H1 (cell line): ENCODE measurements around the gene C14orf132.

Source experiments
- EGR1 ChIP-seq: IDR thresholded peaks from 2 replicates; pipeline ENCODE4 v1.6.1; 2011; ENCODE audit warnings: low read depth, low read length, borderline replicate concordance
- HDAC2 ChIP-seq, 2 experiments: fragments of 300-600 bp in 1 of 2; sonication (generic) in 1 of 2; IDR thresholded peaks; 2 replicates each; pipeline ENCODE4 v1.6.1; 2011 to 2012; ENCODE audit warnings: low read depth in 2 of 2, low read length in 2 of 2, mild to moderate bottlenecking in 2 of 2, moderate library complexity in 2 of 2, borderline replicate concordance in 1 of 2, inconsistent platforms in 1 of 2
- POLR2A ChIP-seq, 2 experiments: IDR thresholded peaks; 1 replicate in 1 of 2; 2 replicates in 1 of 2; pipeline ENCODE4 v1.6.1; 2011; ENCODE audit warnings: low read depth in 2 of 2, low read length in 2 of 2, mild to moderate bottlenecking in 2 of 2; ENCODE audit errors: control extremely low read depth in 1 of 2
- RAD21 ChIP-seq, 2 experiments: IDR thresholded peaks in 1 of 2; conservative IDR thresholded peaks in 1 of 2; 2 replicates each; pipeline ENCODE4 v1.6.1; 2011; ENCODE audit warnings: low read depth in 2 of 2, low read length in 2 of 2, improper control_type of control experiment in 1 of 2, inconsistent platforms in 1 of 2, mild to moderate bottlenecking in 1 of 2, moderate library complexity in 1 of 2
- SIN3A ChIP-seq, 2 experiments: IDR thresholded peaks in 1 of 2; conservative IDR thresholded peaks in 1 of 2; 2 replicates each; pipeline ENCODE4 v1.6.1; 2011 to 2012; ENCODE audit warnings: low read length in 2 of 2, improper control_type of control experiment in 1 of 2, low read depth in 1 of 2, mild to moderate bottlenecking in 1 of 2
- SP1 ChIP-seq: IDR thresholded peaks from 2 replicates; pipeline ENCODE4 v1.6.1; 2011; ENCODE audit warnings: low read depth, low read length
- SP2 ChIP-seq: IDR thresholded peaks from 2 replicates; pipeline ENCODE4 v1.6.1; 2012; ENCODE audit warnings: mild to moderate bottlenecking, low read length, inconsistent platforms
- SP4 ChIP-seq: IDR thresholded peaks from 2 replicates; pipeline ENCODE4 v1.6.1; 2012; ENCODE audit warnings: low read length, inconsistent platforms
- TEAD4 ChIP-seq: IDR thresholded peaks from 2 replicates; pipeline ENCODE4 v1.6.1; 2012; ENCODE audit warnings: low read depth, low read length, inconsistent platforms, mixed read lengths
- TF ChIP-seq, protein P1 (sequence below), 3 experiments: IDR thresholded peaks; 1 replicate in 2 of 3; 2 replicates in 1 of 3; pipeline versions ENCODE4 v1.5.1 to v1.6.1; 2011; ENCODE audit warnings: low read length in 3 of 3, mild to moderate bottlenecking in 3 of 3, inconsistent platforms in 2 of 3, low read depth in 1 of 3, moderate library complexity in 1 of 3; ENCODE audit not compliant: insufficient read depth in 1 of 3; ENCODE audit errors: control extremely low read depth in 1 of 3
- TF ChIP-seq, protein P2 (sequence below): IDR thresholded peaks from 2 replicates; pipeline ENCODE4 v1.6.1; 2012; ENCODE audit warnings: low read length, inconsistent platforms
- TF ChIP-seq, protein P3 (sequence below): IDR thresholded peaks from 2 replicates; pipeline ENCODE4 v1.6.1; 2012; ENCODE audit warnings: inconsistent platforms

- TF ChIP-seq SIN3A (conservative IDR thresholded peaks at IDR 0.05 in 1 of 2, IDR thresholded peaks at IDR 0.05 in 1 of 2; ENCODE audit: low read depth in 1 of 2, low read length in 2 of 2), result no peak
- TF ChIP-seq RAD21 (IDR thresholded peaks at IDR 0.05 in 1 of 2, conservative IDR thresholded peaks at IDR 0.05 in 1 of 2; ENCODE audit: low read depth in 2 of 2, low read length in 2 of 2), result no peak
- TF ChIP-seq, protein P1, sequence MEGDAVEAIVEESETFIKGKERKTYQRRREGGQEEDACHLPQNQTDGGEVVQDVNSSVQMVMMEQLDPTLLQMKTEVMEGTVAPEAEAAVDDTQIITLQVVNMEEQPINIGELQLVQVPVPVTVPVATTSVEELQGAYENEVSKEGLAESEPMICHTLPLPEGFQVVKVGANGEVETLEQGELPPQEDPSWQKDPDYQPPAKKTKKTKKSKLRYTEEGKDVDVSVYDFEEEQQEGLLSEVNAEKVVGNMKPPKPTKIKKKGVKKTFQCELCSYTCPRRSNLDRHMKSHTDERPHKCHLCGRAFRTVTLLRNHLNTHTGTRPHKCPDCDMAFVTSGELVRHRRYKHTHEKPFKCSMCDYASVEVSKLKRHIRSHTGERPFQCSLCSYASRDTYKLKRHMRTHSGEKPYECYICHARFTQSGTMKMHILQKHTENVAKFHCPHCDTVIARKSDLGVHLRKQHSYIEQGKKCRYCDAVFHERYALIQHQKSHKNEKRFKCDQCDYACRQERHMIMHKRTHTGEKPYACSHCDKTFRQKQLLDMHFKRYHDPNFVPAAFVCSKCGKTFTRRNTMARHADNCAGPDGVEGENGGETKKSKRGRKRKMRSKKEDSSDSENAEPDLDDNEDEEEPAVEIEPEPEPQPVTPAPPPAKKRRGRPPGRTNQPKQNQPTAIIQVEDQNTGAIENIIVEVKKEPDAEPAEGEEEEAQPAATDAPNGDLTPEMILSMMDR (IDR thresholded peaks at IDR 0.05; ENCODE audit: control extremely low read depth in 1 of 3, insufficient read depth in 1 of 3, low read depth in 1 of 3, low read length in 3 of 3), result no peak
- no peak for TF ChIP-seq SP1
- TF ChIP-seq SP2, result no peak
- TF ChIP-seq SP4, result no peak
- TF ChIP-seq, protein P2, sequence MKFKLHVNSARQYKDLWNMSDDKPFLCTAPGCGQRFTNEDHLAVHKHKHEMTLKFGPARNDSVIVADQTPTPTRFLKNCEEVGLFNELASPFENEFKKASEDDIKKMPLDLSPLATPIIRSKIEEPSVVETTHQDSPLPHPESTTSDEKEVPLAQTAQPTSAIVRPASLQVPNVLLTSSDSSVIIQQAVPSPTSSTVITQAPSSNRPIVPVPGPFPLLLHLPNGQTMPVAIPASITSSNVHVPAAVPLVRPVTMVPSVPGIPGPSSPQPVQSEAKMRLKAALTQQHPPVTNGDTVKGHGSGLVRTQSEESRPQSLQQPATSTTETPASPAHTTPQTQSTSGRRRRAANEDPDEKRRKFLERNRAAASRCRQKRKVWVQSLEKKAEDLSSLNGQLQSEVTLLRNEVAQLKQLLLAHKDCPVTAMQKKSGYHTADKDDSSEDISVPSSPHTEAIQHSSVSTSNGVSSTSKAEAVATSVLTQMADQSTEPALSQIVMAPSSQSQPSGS, result no peak
- TF ChIP-seq EGR1, result no peak
- TF ChIP-seq, protein P3, sequence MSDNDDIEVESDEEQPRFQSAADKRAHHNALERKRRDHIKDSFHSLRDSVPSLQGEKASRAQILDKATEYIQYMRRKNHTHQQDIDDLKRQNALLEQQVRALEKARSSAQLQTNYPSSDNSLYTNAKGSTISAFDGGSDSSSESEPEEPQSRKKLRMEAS, result no peak
- no peak for TF ChIP-seq TEAD4
- no peak for TF ChIP-seq HDAC2 (IDR thresholded peaks at IDR 0.05; ENCODE audit: borderline replicate concordance in 1 of 2, low read depth in 2 of 2, low read length in 2 of 2)
- no peak for TF ChIP-seq POLR2A (IDR thresholded peaks at IDR 0.05; ENCODE audit: control extremely low read depth in 1 of 2, low read depth in 2 of 2, low read length in 2 of 2)
Measured at GRCh38 chr14:96088911-96089310, 49.7 kb downstream of the C14orf132 start.
